MM.1S (cell line): Measurements from ENCODE around the gene DNAJB7.

Source experiments
- EZH2phosphoT487 ChIP-seq: fragments of 300-600 bp; sonication (generic); IDR thresholded peaks from 2 replicates; pipeline ENCODE4 v1.6.1; 2018; ENCODE audit warnings: antibody characterized with exemption, low read length
- TF ChIP-seq, protein P1 (sequence below): fragments of 300-600 bp; sonication (generic); IDR thresholded peaks from 2 replicates; pipeline ENCODE4 v1.5.1; 2016; ENCODE audit warnings: antibody characterized with exemption, low read length, mixed read lengths

DNA sequence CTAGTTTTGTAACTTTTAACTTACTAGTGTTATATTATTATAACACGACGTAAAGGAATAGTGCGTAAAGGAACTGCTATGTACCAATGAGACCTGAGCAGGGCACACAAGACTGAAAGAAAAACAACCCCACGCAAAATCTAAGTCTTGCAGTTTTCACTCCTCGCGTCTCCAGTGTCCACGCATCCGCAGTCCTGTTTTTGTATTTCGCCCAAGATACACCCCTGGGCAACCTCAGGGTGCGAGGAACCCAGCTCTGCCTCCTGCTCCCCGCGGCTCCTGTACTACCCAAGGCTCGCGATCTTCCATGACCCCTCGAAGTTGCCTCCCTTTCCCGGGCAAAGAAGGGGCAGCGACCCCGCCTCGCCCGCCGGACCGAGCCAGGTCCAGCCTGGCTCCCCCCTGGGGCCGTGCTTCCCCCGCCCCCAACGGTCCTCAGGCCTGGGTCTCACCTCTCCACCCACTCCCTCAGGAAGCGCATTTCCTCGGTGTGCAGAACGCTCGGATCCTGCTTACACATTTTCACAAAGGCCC, 5.9 kb downstream of the DNAJB7 start:
- TF ChIP-seq, protein P1, sequence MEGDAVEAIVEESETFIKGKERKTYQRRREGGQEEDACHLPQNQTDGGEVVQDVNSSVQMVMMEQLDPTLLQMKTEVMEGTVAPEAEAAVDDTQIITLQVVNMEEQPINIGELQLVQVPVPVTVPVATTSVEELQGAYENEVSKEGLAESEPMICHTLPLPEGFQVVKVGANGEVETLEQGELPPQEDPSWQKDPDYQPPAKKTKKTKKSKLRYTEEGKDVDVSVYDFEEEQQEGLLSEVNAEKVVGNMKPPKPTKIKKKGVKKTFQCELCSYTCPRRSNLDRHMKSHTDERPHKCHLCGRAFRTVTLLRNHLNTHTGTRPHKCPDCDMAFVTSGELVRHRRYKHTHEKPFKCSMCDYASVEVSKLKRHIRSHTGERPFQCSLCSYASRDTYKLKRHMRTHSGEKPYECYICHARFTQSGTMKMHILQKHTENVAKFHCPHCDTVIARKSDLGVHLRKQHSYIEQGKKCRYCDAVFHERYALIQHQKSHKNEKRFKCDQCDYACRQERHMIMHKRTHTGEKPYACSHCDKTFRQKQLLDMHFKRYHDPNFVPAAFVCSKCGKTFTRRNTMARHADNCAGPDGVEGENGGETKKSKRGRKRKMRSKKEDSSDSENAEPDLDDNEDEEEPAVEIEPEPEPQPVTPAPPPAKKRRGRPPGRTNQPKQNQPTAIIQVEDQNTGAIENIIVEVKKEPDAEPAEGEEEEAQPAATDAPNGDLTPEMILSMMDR = no peak
- no peak for TF ChIP-seq EZH2phosphoT487
